Breast epithelium (tissue), 3 donors: ENCODE results near the gene CDH10.

Experiments used
- POLR2A ChIP-seq: fragments of 450-650 bp; IDR thresholded peaks from one replicate; pipeline ENCODE4 v1.6.1; 2016; ENCODE audit warnings: antibody characterized with exemption, mild to moderate bottlenecking, moderate library complexity
- POLR2AphosphoS5 ChIP-seq, 3 donors: sonication (generic); formaldehyde crosslinking; IDR thresholded peaks; one replicate each; pipeline ENCODE4 v1.6.1; 2017; ENCODE audit warnings: antibody characterized with exemption in 3 of 3
- TF ChIP-seq, protein P1 (sequence below), 3 donors: fragments of 450-650 bp; IDR thresholded peaks; one replicate each; pipeline ENCODE4 v1.5.1; 2016 to 2017; ENCODE audit warnings: antibody characterized with exemption in 3 of 3, mild to moderate bottlenecking in 3 of 3, moderate library complexity in 3 of 3

DNA sequence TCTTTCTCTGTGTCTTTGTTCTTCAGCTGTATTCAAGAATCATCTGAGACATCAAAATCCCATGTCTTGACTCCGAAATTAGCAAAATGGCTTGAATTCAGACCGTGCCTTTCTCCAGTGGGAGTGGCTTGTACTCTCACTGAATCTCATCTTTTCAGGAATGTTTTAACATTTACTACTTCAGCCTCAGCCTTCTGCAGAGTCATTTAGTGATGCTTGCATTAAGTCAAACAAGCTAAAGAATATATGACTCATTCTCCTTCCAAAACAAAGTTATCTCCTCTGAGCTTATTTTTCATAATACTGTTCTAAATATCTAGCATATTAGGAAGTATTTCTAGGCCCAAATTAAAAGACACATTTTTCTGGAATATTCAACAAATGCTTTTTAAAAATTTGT is 205.3 kb downstream of the CDH10 start:
- TF ChIP-seq, protein P1, sequence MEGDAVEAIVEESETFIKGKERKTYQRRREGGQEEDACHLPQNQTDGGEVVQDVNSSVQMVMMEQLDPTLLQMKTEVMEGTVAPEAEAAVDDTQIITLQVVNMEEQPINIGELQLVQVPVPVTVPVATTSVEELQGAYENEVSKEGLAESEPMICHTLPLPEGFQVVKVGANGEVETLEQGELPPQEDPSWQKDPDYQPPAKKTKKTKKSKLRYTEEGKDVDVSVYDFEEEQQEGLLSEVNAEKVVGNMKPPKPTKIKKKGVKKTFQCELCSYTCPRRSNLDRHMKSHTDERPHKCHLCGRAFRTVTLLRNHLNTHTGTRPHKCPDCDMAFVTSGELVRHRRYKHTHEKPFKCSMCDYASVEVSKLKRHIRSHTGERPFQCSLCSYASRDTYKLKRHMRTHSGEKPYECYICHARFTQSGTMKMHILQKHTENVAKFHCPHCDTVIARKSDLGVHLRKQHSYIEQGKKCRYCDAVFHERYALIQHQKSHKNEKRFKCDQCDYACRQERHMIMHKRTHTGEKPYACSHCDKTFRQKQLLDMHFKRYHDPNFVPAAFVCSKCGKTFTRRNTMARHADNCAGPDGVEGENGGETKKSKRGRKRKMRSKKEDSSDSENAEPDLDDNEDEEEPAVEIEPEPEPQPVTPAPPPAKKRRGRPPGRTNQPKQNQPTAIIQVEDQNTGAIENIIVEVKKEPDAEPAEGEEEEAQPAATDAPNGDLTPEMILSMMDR (IDR thresholded peaks at IDR 0.05) = no peak
- TF ChIP-seq POLR2A (no peak), POLR2AphosphoS5 (IDR thresholded peaks at IDR 0.05) (no peak)
